K562 (cell line): ENCODE results near the gene FMNL1. TPM values are rescaled to one million over a fixed set of nuclear protein-coding genes. Genes with fewer than 3 reads are reported as not detected.

ENCODE experiments used
- CCAR2 ChIP-seq: fragments of 200-400 bp; formaldehyde crosslinking; IDR thresholded peaks from 2 replicates; pipeline ENCODE4 v1.6.1; 2017; ENCODE audit warnings: mild to moderate bottlenecking, low read depth, low read length
- CREB3L1 ChIP-seq: fragments of 450-650 bp; IDR thresholded peaks from 2 replicates; pipeline ENCODE4 v1.6.1; 2014; ENCODE audit warnings: low read depth, mild to moderate bottlenecking, moderate library complexity, borderline replicate concordance
- CREB5 ChIP-seq: fragments of 250-450 bp; sonication (Bioruptor Pico); IDR thresholded peaks from 2 replicates; pipeline ENCODE4 v1.5.0; 2020; ENCODE audit warnings: mild to moderate bottlenecking
- CREM ChIP-seq: IDR thresholded peaks from 2 replicates; pipeline ENCODE4 v1.6.1; 2014; ENCODE audit warnings: antibody characterized with exemption, low read depth
- EP300 ChIP-seq: IDR thresholded peaks from 2 replicates; pipeline ENCODE4 v1.6.1; 2012; ENCODE audit warnings: low read length, improper control_type of control experiment
- ETS2 ChIP-seq: IDR thresholded peaks from 2 replicates; pipeline ENCODE4 v1.6.1; 2016; ENCODE audit warnings: borderline replicate concordance, missing genetic modification characterization, mild to moderate bottlenecking, moderate library complexity, missing compliant biosample characterization; ENCODE audit not compliant: poor library complexity, severe bottlenecking
- HDAC8 ChIP-seq: fragments of 450-650 bp; IDR thresholded peaks from 2 replicates; pipeline ENCODE4 v1.6.1; 2016; ENCODE audit warnings: mild to moderate bottlenecking, missing genetic modification characterization, moderate library complexity, missing compliant biosample characterization
- HINFP ChIP-seq: fragments of 450-650 bp; conservative IDR thresholded peaks from 2 replicates; pipeline ENCODE4 v1.6.1; 2016; ENCODE audit warnings: missing genetic modification characterization, low read depth, mild to moderate bottlenecking, control low read depth, missing compliant biosample characterization
- HNRNPLL ChIP-seq: fragments of 200-400 bp; formaldehyde crosslinking; IDR thresholded peaks from 2 replicates; pipeline ENCODE4 v1.6.1; 2017; ENCODE audit warnings: low read length, low read depth, mild to moderate bottlenecking; ENCODE audit not compliant: poor library complexity, severe bottlenecking
- KAT2B ChIP-seq: IDR thresholded peaks from one replicate; pipeline ENCODE4 v1.6.1; 2012; ENCODE audit warnings: low read depth, mild to moderate bottlenecking, control low read depth, inconsistent platforms, low read length, moderate library complexity
- KLF13 ChIP-seq: fragments of 450-650 bp; IDR thresholded peaks from 2 replicates; pipeline ENCODE4 v1.6.1; 2016; ENCODE audit warnings: missing genetic modification characterization, low read depth, mild to moderate bottlenecking, missing compliant biosample characterization, moderate library complexity, borderline replicate concordance
- L3MBTL2 ChIP-seq: fragments of 450-650 bp; IDR thresholded peaks from 2 replicates; pipeline ENCODE4 v1.6.1; 2016; ENCODE audit warnings: mild to moderate bottlenecking, moderate library complexity
- NEUROD1 ChIP-seq: fragments of 150-350 bp; IDR thresholded peaks from 2 replicates; pipeline ENCODE4 v1.6.1; 2014; ENCODE audit warnings: borderline replicate concordance, low read length, low read depth; ENCODE audit not compliant: partially characterized antibody
- PHF21A ChIP-seq: fragments of 450-650 bp; IDR thresholded peaks from 2 replicates; pipeline ENCODE4 v1.6.1; 2017; ENCODE audit warnings: low read depth, borderline replicate concordance
- PPARD ChIP-seq: fragments of 250-450 bp; sonication (Bioruptor Pico); IDR thresholded peaks from 2 replicates; pipeline ENCODE4 v1.8.0; 2022; ENCODE audit warnings: inconsistent platforms, mild to moderate bottlenecking, moderate library complexity
- RCOR1 ChIP-seq, 2 experiments: IDR thresholded peaks; 2 replicates each; pipeline ENCODE4 v1.6.1; 2012; ENCODE audit warnings: low read depth in 2 of 2, low read length in 2 of 2, borderline replicate concordance in 1 of 2, improper control_type of control experiment in 1 of 2
- SMARCA5 ChIP-seq: fragments of 450-650 bp; IDR thresholded peaks from 2 replicates; pipeline ENCODE4 v1.6.1; 2016
- ZBTB33 ChIP-seq: sonication (generic); formaldehyde crosslinking; IDR thresholded peaks from 2 replicates; pipeline ENCODE4 v1.8.1; 2023; ENCODE audit warnings: mild to moderate bottlenecking, missing genetic modification reagents
- ZNF175 ChIP-seq: fragments of 200-800 bp; sonication (Bioruptor generic); IDR thresholded peaks from 2 replicates; pipeline ENCODE4 v1.6.1; 2016; ENCODE audit warnings: low read depth, mild to moderate bottlenecking, missing genetic modification characterization, missing compliant biosample characterization
- ZNF408 ChIP-seq: fragments of 250-450 bp; sonication (Bioruptor Pico); IDR thresholded peaks from 2 replicates; pipeline ENCODE4 v1.4.0; 2020; ENCODE audit warnings: low read depth, mild to moderate bottlenecking, moderate library complexity
- ZNF695 ChIP-seq: fragments of 450-650 bp; formaldehyde crosslinking; IDR thresholded peaks from 2 replicates; pipeline ENCODE4 v1.4.0; 2020; ENCODE audit warnings: mild to moderate bottlenecking, moderate library complexity
- polyA plus RNA-seq, 8 experiments: library from polyadenylated mRNA; depleted of rRNA in 4 of 8; stranded (reverse) in 5 of 8; unstranded in 3 of 8; fragments of >200 nt; fragmentation: Nextera tagmentation in 2 of 8; fragmentation: Illumina TruSeq in 1 of 8; extraction: Ambion mirVana in 2 of 8; extraction: Trizol in 1 of 8; gene quantifications; 2 replicates each; pipeline versions ENCODE4 v1.2.1 to v1.2.3, GENCODE V29; 2011 to 2014; ENCODE audit warnings: inconsistent platforms in 1 of 8, missing spikeins in 1 of 8
- total RNA-seq, 7 experiments: library from RNA; depleted of rRNA in 6 of 7; stranded (reverse); fragments of >200 nt in 6 of 7; fragmentation: Illumina TruSeq in 2 of 7; extraction: Trizol in 2 of 7; gene quantifications; 2 replicates each; pipeline versions ENCODE4 v1.2.1 to v1.2.3, GENCODE V29; 2011 to 2021; ENCODE audit warnings: low replicate concordance in 1 of 7

Gene FMNL1
- total and polyA plus RNA-seq, 9 of the 15 experiments (the other 6 are each of a cell fraction or from before 2014, with no cell fraction given), result 0.70 to 36.6 (median 7.7) TPM

GRCh38 chr17:45197555-45198334 lies 23.9 kb upstream of the FMNL1 start (continued):
- TF ChIP-seq ZBTB33 (CRISPR knock-in tag), result peak; percentile 73; the same call in 1 of the 2 replicates
- no peak for TF ChIP-seq HDAC8 (tag)
- peak; percentile 11 for TF ChIP-seq NEUROD1
- TF ChIP-seq CREM, result peak; percentile 39; the same call in 1 of the 2 replicates
- TF ChIP-seq HINFP, result 0 out of 2 replicates have a peak, but pooled peaks have one; percentile 11
- peak in 1 of 2 experiments; percentile 82; a peak in 2 of 4 replicates for TF ChIP-seq RCOR1 (IDR thresholded peaks at IDR 0.05; ENCODE audit: borderline replicate concordance in 1 of 2, low read depth in 2 of 2, low read length in 2 of 2)
- no peak for TF ChIP-seq KAT2B
- no peak for TF ChIP-seq KLF13 (tag)
- peak; percentile 60; the same call in 1 of the 2 replicates for TF ChIP-seq PHF21A
- no peak for TF ChIP-seq ZNF175
- TF ChIP-seq CCAR2, result no peak
- TF ChIP-seq ETS2 (tag), result no peak
- TF ChIP-seq HNRNPLL, result no peak
- TF ChIP-seq CREB3L1, result no peak
- TF ChIP-seq CREB5 (CRISPR knock-in tag), result no peak
- no peak for TF ChIP-seq PPARD (CRISPR knock-in tag)
- peak; percentile 28; the same call in 1 of the 2 replicates for TF ChIP-seq EP300
- TF ChIP-seq ZNF408 (CRISPR knock-in tag), result no peak
- TF ChIP-seq ZNF695 (CRISPR knock-in tag), result no peak
- peak; percentile 55; the same call in 1 of the 2 replicates for TF ChIP-seq SMARCA5
- peak; percentile 56 for TF ChIP-seq L3MBTL2
